HG03354 (cell line): ENCODE results near the gene MAP2K4.

ENCODE experiments used
- ATAC-seq: cut with Tn5 transposase; IDR thresholded peaks from one replicate; pipeline ENCODE4 v1.9.1; 2021; ENCODE audit warnings: mild to moderate bottlenecking; ENCODE audit not compliant: unreplicated experiment, poor library complexity, severe bottlenecking

Gene MAP2K4

GRCh38 chr17:12085076-12085949, 64.6 kb downstream of the MAP2K4 start:
- no peak for ATAC-seq

GRCh38 chr17:12088035-12088434, 67.4 kb downstream of the MAP2K4 start:
- no peak for ATAC-seq

DNA sequence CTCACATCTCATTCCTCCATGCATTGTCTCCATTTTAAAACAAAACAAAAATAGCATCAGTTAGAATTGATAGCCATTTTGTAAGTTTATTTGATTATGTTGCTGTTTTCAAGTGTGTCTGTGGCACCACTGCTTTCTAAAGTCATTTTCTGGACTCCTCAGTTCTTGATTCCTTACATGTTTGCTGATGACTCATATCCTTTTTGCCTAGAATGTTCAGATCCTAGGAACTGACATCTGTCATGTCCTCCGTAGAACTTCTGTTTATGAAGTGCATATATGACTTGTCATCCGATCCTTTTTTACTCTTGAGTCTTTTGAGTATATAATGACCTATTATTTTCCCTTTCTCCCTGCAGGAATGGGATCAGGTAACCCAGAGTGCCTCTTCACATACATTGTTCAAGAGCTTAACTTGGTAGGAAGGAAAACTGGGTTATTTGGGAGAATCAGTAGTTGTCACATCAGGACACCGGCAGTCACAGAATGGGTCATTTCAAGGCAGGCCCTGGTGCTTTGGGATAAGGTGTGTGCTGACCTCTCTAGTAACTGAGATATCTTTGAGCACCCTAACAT, 69.2 kb downstream of the MAP2K4 start:
- ATAC-seq, result no peak

DNA sequence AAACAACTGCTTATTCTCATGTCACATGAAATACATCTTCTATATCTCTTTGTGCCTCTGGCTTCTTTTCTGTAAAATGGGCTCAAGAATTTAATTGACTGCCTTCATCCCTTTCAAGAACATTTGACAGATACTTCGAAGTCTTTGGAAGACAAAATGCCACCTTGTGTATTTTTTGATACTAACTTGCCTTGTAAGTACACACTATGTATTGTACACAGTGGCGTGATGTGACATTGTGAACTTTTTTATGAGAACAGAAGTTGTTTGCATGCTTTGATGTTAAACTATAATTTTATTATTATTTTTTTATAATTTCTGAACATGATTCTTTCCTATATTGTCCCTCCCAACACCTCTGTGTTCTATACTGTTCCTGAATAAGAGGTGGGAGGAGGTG, 73.7 kb downstream of the MAP2K4 start:
- no peak for ATAC-seq

DNA sequence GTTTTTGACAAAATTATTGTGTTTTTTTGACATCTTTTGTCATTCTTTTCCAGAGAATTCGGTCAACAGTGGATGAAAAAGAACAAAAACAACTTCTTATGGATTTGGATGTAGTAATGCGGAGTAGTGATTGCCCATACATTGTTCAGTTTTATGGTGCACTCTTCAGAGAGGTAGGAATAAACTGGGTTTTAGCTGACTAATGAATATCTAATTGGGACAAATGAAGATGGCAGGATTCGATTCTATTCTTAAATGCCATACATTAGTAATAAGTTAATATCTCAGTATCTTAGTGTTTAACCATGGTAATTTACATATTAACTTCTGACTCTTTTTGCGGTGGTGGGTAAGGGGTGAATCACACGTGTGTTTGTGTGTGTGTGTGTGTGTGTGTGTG, 74.8 kb downstream of the MAP2K4 start:
- ATAC-seq, result no peak

GRCh38 chr17:12097326-12097725, 76.6 kb downstream of the MAP2K4 start:
- ATAC-seq, result no peak

DNA sequence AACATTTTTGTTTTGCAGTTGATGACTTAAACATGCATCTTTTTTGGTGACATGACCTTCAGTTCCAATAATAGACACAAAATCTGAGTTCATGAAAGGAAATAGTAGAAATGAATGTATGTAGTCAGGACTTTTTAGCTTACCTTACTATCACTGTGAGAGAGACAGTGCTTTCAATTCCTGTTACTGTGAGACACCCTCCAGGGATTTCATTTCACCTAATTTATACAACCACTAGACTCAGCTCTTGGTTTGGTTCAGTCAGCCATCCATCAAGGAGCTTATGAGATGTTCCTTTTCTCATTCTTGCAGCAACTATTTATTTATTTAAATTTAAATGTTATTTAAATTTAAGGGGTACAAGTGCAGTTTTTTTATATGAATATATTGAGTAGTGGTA, 77.9 kb downstream of the MAP2K4 start:
- ATAC-seq, result peak; percentile 95

- no peak for ATAC-seq
These were observed 78.7 kb downstream of the MAP2K4 start for GRCh38 chr17:12099412-12099811.

DNA sequence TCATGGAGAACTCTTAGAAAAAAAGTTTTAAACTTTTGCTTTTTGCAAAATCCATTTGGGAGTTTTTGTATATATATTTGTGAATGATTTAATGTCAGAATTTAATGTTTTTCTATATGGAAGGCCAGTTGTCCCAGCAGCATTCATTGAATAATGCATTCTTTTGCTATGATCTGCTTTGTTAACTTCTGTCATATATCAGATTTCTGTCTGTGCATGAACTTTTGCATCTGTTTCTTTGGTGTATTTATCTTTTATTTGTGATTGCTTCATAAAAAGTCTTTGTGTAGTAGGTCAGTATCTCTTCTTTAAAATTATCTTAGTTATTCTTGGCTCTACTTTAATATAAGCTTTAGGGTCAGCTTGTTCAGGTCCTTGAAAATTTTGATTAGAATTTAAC, 84.2 kb downstream of the MAP2K4 start:
- ATAC-seq, result no peak

GRCh38 chr17:12107905-12108304, 87.2 kb downstream of the MAP2K4 start:
- no peak for ATAC-seq

GRCh38 chr17:12110906-12111305, 90.2 kb downstream of the MAP2K4 start:
- no peak for ATAC-seq

- ATAC-seq, result no peak
These were observed 92.5 kb downstream of the MAP2K4 start for GRCh38 chr17:12113156-12113555.

GRCh38 chr17:12114686-12115418, 94.2 kb downstream of the MAP2K4 start:
- ATAC-seq, result no peak

GRCh38 chr17:12116143-12116542, 95.5 kb downstream of the MAP2K4 start:
- ATAC-seq, result no peak

DNA sequence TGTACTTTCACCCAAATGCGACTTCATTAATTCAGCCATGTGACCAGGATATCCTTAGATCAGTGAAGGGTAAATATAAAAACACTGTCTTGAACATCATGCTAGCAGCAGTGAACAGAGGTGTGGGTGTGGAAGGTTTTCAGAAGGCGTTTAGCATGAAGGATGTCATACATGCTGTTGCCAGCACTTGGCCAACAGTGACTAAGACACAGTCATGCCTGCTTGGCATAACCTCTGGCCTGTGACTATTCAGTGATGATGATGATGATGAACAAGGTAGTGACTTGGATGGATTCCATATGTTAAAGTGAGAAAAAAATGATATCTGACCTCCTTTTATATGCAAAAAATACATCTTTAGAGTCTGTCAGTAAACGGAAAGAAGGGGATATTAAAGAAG, 97.9 kb downstream of the MAP2K4 start:
- ATAC-seq, result no peak

GRCh38 chr17:12122075-12122474, 101.4 kb downstream of the MAP2K4 start:
- ATAC-seq, result no peak

DNA sequence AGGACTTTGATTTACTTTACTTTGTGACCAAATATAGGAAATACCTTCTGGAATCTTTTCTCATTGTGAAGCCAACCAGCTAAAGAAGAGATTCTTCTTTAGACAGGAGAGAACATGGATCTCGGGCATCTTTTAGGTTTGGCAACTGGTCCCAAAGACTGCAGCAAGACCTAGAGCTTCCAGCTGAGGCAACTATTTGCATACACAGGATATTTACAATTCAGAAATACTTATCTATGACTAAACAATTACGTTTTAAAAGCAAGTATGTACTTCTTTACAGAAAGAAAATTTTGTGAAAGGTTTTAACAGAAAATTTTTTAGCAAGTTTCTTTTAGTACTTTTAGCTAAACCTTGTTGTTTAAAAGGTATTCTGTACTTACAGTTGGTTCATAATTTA, 106.5 kb downstream of the MAP2K4 start:
- ATAC-seq, result no peak

- no peak for ATAC-seq
These were observed 107.0 kb downstream of the MAP2K4 start for GRCh38 chr17:12127667-12128066.

DNA sequence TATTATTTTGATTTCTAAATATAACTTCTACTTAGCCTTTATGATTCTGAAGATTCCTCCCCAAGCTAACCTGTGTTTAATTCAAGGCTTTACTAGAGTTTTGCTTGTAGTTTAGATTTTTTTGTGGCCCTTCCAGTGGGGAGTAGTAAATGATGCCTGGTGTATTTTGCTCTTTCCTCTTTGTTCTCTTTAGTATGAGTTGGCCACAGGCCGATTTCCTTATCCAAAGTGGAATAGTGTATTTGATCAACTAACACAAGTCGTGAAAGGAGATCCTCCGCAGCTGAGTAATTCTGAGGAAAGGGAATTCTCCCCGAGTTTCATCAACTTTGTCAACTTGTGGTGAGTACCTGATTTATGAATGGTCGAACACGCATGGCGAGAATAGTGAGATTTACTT, 108.3 kb downstream of the MAP2K4 start:
- no peak for ATAC-seq

DNA sequence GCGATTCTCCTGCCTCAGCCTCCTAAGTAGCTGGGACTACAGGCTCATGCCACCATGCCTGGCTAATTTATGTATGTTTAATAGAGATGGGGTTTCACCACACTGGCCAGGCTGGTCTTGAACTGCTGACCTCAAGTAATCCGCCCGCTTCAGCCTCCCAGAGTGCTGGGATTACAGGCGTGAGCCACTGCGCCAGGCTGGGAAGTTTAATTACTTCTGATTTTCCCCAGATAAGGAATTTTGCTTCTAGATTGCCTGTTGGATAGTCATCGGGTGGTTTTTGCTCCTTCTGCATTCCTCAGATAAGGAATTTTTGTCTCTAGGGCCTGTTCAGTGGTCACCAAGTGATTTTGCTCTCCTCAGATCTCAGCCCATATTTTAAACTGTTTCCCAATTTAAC, 112.5 kb downstream of the MAP2K4 start:
- no peak for ATAC-seq

DNA sequence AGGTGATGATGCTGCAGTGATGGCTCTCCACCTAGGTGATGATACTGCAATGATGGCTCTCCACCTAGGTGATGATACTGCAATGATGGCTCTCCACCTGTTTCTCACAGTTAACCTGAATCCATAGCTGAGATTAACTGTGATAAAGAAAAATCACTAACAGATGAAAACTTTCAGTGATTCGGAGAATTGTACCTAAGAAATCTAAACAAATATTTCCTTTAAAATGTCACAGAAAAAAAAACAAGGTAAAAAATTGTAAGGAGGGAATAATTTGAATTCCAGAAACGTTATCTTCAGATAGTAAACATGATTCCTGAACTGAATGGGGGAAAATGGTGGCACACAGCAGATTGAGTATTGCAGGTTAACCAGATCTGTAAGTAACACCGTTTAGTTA, 113.4 kb downstream of the MAP2K4 start:
- no peak for ATAC-seq
